Measurements from ENCODE around the gene OBP2A. TPM values are rescaled to one million over a fixed set of nuclear protein-coding genes. Genes with fewer than 3 reads are reported as not detected.
"Not testable (repeated sequence)": the region's sequence is repeated elsewhere in the genome, so short reads cannot be mapped to it uniquely, and the experiment has no call there.

OBP2A gene
- total RNA-seq, 1 donor from 2014 or later: not detected

DNA sequence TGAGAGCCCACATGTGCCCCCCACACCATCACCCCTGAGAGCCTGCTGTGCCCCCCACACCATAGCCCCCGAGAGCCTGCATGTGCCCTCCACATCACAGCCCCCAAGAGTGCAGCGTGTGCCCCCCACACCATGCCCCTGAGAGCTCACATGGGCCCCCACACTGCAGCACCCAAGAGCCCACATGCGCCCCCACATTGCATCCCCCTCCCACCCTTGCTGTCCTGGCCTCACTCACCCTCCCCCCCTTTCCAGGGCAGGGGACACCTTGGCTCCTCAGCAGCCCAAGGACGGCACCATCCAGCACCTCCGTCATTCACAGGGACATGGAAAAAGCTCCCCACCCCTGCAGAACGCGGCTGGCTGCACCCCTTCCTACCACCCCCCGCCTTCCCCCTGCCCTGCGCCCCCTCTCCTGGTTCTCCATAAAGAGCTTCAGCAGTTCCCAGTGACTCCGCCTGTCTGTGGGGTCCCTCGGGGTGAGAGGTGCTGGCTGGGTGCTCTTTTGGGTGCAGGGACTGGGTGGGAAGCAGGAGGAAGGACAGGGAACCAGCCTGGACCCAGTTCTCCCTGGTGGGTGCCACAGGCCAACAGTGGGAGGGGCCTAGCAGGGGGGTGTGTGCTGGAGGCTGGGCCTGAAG lies 19.7 kb upstream of the OBP2A start:
- DNase-seq (ENCODE audit: low spot score): peak; percentile 36

DNA sequence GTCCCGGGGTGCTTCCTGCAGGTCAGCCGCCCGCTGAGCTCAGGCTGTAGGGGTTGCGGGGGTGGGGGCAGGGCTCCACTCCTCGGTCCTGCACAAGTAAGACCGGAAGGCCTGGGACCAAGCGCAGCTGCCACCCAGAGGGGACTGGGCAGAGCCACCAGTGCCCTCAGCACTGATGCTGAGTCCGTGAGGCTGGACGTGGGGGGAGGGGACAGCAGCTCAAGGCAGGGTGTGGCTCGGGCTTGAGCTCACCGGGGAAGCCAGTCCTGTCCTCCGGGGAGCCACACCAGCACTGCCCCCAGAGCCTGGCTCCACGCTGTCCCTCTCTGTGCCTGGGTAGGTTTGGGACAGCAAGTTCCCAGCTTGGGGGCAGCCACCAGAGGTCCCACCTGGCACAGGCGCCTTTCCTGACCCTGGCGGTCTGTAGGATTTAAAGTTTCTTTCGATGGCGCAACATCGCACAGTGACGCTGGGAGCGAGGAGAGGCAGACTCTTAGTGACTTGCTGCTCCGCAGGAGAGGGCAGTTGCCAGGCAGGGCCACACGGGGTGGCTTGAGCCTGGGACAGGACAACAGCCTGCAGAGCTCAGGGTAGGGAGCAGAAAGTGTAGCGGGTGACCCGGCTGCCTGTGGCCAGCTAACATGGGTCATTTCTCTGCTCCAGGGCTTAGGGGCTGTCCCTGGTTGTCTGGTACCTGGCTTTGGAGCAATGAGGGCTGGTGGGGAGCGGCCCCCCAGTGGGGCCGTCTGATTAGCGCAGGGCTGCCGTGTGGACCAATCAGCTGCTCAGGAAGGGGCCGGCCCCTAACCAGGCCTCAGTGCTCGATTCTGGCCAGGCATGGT lies 19.0 kb upstream of the OBP2A start:
- peak; percentile 27 for DNase-seq (ENCODE audit: low spot score)

DNA sequence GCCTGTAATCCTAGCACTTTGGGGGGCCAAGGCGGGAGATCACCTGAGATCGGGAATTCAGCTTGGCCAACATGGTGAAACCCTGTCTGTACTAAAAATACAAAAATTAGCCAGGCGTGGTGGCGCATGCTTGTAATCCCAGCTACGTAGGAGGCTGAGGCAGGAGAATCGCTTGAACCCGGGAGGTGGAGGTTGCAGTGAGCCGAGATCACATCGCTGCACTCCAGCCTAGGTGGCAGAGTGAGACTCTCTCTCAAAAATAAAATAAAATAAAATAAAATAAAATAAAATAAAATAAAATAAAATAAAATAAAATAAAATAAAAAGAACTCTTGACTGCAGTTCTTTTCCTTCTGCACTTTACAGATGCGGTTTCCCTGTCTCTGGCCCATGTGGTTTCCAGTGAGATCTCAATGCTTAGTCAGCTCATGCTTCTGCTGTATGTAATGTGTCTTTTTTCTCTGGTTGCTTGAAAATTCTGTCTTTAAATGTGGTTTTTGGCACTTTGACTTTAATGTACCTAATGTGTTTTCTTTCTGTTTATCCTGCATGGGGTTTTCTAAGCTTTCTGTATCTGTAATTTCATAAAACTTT lies 17.0 kb upstream of the OBP2A start:
- DNase-seq (ENCODE audit: low spot score): peak; percentile 20

DNA sequence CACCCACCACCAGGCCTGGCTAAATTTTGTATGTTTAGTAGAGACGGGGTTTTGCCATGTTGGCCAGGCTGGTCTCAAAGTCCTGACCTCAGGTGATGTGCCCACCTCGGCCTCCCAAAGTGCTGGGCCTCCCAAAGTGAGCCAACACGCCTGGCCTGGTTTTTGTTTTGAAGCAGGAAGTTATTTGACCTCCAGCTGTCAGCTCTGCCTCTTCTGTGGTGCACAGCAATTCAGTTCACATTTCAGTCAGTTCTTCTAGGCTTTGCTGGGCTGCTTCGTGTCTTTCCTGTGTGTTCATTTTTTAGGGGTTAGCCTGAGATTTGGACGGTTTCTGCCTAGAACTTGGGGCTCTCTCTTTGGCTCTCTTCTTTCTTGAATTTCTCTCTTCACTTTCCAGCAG lies 15.8 kb upstream of the OBP2A start:
- DNase-seq (ENCODE audit: low spot score): peak; percentile 25

GRCh38 chr9:135531096-135531495 lies 14.8 kb upstream of the OBP2A start:
- DNase-seq (ENCODE audit: low spot score): peak; percentile 24

DNA sequence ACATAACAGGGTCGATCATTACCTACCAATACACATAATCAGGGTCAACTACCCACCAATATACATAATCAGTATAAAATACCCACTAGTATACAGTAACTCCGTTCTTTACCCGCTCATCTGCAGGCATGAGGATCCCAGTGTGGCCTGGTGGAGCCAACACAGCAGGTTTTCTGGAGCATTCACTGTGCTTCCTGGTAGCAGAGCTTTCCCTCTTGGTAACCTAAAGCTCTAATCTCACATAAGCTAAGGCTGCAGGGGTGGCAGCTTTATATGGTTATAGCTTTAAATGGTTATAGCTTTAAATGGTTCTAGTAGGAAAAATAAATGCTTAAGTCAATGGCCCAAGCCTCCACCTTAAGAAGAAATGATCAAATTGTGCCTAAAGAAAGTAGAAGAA lies 12.8 kb upstream of the OBP2A start:
- no peak for DNase-seq (ENCODE audit: low spot score)

GRCh38 chr9:135533674-135534073 lies 12.3 kb upstream of the OBP2A start:
- no peak for DNase-seq (ENCODE audit: low spot score)

- DNase-seq (ENCODE audit: low spot score): not testable (repeated sequence)
Measured at GRCh38 chr9:135534192-135534711, 11.7 kb upstream of the OBP2A start.

GRCh38 chr9:135534826-135535225 lies 11.1 kb upstream of the OBP2A start:
- DNase-seq (ENCODE audit: low spot score): not testable (repeated sequence)

DNA sequence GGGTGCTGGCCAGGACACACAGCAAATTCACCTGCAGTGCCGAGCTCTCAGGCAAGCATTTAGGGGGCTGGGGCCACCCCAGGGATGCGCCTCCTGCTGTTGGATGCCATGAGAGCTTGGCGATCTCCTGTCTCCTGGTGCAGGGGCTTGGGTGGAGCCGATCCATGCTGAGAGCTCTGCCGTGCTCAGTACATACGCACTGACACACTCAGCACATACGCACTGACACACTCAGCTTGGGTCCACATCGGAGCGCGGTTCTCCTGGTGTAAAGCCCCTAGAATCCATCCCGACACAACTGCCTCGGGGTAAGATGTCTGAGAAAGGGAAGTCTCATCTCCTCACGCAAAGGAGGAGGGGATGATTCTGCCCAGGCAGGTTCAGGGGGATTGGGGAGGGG lies 10.3 kb upstream of the OBP2A start:
- DNase-seq (ENCODE audit: low spot score): not testable (repeated sequence)

DNA sequence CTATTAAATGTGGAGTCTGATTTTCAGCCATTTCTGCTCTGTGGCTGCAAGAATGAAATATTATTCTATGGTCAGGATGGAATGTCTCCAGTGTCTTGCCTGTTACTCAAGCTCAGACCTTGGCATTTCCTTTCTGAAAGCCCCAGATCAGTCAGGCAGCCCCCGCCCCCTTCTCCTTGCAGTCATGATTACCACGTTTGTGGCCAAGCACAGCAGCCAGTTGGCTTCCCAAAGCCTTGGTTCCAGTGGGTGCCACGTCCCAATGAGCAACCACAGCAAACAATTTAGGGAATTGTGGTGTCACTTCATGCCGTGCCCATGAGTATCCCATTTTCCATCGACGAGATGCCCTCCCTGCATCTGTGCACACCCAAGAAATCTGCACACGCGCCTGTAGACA lies 9.7 kb upstream of the OBP2A start:
- DNase-seq (ENCODE audit: low spot score): no peak

DNA sequence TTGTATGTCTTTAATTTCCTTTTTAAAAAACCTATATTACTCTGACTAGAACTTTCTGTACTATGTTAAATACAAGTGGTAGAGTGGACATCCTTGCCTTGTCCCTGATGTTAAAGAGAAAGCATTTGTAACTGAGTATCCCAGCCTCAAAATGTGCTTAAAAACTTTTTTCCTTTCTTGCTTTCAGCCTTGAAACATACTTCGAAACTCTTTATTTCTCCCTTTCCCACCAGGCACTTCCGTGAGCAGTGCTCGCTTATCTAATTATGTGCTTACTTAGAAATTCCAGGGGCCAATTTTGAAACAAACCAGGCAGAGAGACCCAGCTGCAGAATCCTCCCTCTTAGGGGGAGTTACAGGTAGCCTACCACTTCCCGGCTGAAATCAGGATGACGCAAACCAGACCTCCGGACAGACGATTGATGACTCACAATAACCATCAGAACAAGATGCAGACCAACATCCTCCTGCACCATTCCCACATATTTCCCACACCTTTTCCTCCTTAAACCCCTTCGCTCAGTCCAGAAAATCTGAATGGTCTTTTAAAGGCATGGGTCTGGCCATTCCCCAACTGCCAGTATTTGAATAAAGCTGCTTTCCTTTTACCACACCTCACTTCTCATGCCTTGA lies 2.5 kb upstream of the OBP2A start:
- not testable (repeated sequence) for DNase-seq (ENCODE audit: low spot score)

GRCh38 chr9:135544981-135545635 lies 818 bp upstream of the OBP2A start:
- DNase-seq (ENCODE audit: low spot score): no peak

DNA sequence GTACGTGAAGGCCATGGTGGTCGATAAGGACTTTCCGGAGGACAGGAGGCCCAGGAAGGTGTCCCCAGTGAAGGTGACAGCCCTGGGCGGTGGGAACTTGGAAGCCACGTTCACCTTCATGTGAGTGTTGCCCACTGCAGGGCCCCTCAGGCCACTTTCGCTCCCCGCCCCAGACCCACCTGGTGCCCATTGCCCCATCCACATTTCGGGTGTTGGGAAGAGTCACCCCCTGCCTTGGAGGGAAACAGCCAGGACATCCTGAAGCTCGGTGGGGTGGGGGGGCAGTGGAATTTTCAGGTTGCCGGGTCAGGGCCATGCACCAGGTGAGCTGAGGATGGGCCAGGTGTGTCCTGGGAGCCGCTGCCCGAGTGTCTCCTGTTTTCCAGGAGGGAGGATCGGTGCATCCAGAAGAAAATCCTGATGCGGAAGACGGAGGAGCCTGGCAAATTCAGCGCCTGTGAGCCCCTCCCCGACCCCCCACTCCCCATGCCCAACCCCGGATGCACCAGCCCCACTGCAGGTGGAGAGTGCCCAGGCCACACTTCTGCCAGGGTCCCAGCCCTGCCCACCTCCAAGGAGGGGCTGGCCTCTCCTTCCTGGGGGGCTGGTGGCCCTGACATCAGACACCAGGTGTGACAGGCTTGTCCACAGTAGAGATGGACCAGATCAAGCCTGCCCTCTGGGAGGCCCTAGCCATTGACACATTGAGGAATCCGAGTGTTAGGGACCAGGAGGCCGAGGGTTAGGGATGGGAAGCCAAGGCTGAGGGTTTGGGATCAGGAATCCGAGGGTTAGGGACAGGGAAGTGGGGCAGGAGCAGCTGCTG lies 1.1 kb downstream of the OBP2A start:
- not testable (repeated sequence) for DNase-seq (ENCODE audit: low spot score)

GRCh38 chr9:135547756-135548736 lies 2.1 kb downstream of the OBP2A start:
- peak; percentile 37 for DNase-seq (ENCODE audit: low spot score)

- DNase-seq (ENCODE audit: low spot score): not testable (repeated sequence)
Measured at GRCh38 chr9:135549478-135550343, 3.8 kb downstream of the OBP2A start.

- no peak for DNase-seq (ENCODE audit: low spot score)
Measured at GRCh38 chr9:135550344-135550918, 4.5 kb downstream of the OBP2A start.

DNA sequence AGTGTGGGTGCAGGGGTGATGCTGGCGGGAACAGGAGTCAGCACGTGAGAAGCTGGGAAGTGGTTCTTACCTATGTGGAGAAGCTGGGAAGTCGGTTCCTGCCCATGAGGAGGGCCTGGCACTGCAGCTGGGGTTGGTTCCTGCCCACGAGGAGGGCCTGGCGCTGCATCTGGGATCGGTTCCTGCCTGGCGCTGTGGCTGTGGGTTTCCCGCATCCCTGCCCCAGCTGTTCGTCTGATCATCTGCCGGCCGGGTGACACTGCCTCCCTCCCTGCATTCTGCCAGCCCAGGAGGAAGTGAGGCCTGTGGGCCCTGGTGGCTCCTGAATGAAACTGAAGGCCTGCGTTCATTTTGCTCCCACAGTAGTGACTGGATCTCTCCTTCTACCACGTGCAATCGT lies 5.1 kb downstream of the OBP2A start:
- DNase-seq (ENCODE audit: low spot score): no peak

All from ureter (tissue), 1 donor.